ENCODE measurements around the gene CD200.
"Not testable (repeated sequence)": the region's sequence is repeated elsewhere in the genome, so short reads cannot be mapped to it uniquely, and the experiment has no call there.

The CD200 gene

DNA sequence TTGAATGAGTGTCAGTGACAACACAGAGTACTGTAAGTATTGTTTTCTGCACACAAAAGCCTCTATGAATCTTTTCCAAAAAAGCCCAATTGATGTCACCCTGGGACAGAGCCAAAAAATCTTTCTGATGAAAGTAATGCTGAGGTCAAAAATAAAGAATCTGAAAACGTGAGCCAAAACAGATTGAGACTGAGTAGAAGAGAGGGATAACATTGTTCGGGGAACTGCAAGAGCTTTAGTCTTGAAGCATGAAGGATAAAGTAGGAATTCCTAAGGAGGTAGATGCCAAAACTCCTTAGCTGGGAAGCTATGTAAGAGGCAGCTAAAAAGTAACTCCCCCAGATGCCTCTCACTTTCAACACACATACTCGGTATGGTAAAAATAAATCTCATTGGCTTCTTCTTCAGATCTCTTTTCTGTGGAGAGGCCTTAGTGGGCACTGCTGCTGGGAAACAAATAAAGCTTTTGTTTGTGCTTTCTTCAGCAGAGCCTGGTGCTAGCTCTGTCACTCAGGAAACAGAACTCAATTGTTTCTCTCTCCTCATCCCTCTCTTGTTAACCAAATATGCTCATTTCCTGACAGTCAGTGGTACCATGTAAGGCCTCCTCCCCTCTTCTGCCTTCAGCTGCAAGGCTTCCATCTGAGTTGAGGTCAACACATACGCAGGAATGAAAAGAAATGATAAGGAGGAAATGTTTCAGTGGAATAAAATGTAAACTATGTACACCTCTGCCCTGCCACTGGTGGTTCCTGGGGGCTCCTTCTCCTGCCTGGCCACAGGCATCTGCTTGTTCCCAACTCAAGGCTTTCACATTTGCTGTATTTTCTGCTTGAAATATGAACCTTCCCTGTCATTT, 58.1 kb downstream of the CD200 start:
- DNase-seq (ENCODE audit: low spot score), result peak; percentile 56

DNA sequence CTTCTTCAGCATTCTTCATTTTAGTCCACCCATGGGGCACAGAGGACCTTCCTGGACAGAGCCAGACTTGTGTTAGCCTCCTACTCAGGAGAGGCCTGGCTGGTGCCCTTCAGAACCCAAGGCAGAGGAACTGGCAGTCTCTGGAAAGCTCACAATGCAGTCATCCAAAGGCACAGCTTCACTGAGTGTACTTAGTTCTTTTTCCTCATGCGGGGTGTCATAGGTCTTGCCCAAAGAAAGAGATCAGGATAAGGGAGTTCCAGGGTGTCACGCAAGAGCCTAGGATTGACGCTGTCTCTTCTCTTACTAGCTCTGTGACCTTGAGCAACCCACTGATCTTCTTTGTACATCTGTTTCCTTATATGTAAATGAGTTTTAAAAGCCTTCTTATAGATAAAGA, 58.7 kb downstream of the CD200 start:
- DNase-seq (ENCODE audit: low spot score), result no peak

DNA sequence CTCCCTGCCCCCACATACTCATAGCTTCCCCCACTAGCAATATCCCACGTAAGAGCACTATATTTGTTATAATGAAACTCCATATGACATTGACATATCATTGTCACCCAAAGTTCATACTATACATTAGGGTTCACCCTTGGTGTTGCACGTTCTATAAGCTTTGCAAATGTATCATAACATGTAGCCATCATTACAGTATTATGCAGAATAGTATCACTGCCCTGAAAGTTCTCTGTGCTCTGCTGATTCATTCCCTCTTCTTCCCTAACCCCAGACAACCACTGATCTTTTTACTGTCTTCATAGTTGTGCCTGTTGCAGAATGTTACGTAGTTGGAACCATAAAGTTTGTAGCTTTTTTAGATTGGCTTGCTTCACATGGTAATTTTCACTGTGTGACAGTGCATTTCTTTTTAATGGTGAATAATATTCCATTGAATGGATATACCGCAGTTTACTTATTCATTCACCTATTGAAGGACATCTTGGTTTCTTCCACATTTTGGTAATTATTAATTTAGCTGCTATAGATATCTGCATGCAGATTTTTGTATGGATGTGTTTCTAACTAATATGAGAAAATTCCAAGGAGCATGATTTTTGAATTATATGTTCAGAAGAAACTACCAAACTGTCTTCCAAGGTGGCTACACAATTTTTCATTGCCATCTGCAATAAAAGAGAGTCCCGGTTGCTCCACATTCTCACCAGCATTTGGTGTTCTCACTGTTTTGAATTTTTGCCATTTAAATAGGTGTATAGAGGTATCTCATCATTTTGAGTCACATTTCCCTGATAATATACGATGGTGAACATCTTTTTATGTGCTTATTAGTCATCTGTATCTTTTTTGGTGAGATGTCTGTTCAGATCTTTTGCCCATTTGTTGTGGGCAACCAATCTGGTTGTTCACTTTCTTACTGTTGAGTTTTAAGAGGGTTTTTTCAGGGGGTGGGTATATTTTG, 59.7 kb downstream of the CD200 start:
- no peak for DNase-seq (ENCODE audit: low spot score)

DNA sequence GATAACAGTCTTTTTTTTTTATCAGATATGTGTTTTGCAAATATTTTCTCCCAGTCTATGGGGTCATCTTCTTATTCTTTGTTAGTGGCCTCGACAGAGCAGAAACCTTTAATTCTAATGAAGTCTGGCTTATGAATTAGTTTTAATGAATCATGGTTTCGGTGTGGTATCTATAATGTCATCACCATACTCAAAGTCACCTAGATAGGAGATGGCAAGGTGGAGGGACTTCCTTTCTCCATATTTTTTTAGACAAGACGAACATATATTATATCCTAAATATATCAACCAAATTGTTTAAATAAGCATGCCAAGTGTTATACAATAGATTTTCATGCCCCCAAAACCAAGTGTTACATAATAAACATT, 60.4 kb downstream of the CD200 start:
- no peak for DNase-seq (ENCODE audit: low spot score)

DNA sequence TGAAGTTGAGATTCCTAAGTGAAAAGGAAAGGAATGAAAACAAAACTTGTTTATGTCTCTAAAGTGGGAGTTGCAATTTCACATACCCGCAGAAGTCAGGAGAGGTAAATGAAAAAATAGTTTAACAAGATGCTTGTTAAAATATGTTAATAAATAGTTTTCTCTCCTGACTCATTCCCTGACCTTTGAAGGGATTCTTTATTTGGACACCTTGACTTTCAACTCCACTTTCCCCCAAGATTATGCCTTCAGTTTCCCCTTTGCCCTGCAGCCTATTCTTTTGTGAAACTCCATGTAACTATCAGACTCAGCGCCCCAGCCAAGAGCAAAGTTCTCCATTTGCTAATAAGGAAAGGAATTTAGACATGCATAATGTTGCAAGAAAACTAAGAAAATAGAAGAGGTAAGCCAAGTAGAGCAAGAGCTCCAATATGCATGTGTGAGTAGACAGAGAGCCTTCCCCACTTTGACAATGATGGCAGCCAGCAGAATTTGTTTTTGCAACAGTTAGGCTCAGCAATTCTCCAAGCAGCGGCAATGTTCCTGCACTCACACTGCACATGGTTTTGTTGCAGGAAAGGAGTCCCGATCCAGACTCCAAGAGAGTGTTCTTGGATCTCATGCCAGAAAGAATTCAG, 61.2 kb downstream of the CD200 start:
- no peak for DNase-seq (ENCODE audit: low spot score)

DNA sequence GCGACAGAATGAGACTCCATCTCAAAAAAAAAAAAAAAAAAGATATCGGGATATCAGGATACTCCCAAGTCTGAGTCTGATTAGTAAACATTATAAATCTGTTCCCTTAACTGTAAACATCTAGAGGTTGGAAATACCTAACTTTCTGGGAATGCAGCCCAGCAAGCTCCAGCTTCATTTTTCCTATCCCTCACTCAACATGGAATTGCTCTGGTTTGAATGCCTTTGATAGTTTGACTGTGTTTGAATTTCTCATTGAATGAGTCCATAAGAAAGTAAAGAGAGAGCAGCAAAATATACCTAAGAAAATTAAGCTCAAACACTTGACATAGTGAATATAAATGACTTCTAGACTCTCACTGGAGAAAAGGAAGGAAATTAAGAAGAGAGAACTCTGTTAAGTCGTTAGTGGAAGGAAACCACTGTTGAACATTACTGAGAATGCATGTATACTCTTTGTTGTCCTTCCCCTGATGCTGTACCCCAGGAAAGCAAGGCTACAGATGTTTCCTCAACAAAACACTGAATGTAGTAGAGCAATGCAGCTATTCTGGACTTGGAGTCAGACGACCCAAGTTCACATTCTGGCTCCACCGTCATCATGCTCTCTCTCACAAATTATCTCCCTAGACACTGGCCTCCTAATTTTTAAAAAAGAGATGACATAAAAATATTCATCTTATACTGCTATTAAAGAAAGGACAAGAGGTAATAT, 62.4 kb downstream of the CD200 start:
- DNase-seq (ENCODE audit: low spot score), result no peak

DNA sequence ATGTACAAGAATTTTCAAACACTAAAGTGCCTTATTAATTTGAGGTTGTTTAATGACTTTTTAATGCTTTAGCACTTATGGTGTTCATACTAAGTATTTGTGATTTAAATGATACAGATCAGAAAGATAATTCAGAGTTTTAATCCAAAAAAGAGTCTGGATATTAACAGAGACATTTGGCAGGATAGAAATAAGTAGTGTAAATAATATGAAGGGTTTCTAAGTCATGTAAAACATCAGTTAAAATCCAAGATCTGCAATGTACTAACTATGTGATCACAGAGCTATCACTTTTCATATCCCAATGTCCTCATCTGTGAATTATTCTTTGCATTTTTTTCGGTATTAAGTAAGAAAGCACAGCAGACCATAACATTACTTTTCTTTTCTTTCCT, 62.9 kb downstream of the CD200 start:
- no peak for DNase-seq (ENCODE audit: low spot score)

DNA sequence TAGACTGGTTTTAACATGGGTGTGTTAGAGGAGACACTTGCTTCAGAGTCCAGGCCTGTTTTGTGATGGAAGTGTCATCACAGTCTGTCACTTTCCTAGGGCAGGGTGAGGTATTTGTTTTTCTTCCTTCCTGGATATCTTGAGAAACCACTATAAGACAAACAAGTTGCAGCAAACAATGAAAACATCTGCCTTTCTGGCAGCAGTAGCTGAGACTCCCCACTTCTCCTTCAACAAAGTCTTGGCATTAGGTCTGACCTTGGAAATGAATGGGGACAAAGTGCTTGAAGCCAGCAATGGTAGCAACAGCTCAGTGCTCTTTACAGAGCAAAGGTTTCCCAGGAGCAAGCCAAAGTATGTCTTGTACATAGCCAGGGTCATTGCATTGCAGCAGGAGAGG, 64.6 kb downstream of the CD200 start:
- DNase-seq (ENCODE audit: low spot score), result no peak

DNA sequence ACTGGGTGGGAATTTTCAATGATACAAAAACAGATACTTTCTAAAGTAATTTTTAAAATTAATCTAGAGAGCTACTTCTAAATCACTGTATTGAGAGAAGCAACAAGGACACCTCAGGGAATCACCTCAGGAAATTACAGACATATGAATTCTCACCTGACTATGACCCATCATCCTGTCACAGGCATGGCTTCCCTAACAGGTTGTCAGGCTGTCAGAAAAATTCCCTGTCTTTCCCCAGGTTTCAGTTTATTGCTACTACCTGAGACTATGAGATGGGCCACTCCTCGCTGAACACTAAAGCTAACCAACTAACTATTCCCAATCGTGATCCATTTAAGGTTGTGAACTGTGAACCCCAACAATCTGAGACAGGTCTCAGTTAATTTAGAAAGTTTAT, 66.1 kb downstream of the CD200 start:
- no peak for DNase-seq (ENCODE audit: low spot score)

DNA sequence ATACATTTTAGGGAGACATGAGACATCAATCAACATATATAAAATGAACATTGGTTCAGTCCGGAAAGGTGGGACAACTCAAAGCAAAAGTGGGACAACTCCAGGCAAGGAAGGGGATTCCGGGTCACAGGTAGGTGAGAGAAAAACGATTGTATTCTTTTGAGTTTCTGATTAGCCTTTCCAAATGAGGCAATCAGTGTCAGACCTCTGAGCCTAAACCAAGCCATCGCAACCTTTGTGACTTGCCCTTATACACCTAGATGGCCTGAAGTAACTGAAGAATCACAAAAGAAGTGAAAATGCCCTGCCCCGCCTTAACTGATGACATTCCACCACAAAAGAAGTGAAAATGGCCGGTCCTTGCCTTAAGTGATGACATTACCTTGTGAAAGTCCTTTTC, 66.6 kb downstream of the CD200 start:
- DNase-seq (ENCODE audit: low spot score), result not testable (repeated sequence)

DNA sequence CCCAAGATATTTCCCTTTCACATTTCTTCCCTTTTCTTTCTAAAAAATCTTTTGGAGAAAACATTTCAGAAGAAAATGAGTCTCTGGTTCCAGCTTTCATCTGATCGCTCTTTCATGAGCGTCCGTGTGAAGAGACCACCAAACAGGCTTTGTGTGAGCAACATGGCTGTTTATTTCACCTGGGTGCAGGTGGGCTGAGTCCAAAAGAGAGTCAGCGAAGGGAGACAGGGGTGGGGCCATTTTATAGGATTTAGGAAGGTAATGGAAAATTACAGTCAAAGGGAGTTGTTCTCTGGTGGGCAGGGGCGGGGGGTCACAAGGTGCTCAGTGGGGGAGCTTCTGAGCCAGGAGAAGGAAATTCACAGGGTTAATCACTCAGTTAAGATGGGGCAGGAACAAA, 67.4 kb downstream of the CD200 start:
- not testable (repeated sequence) for DNase-seq (ENCODE audit: low spot score)

DNA sequence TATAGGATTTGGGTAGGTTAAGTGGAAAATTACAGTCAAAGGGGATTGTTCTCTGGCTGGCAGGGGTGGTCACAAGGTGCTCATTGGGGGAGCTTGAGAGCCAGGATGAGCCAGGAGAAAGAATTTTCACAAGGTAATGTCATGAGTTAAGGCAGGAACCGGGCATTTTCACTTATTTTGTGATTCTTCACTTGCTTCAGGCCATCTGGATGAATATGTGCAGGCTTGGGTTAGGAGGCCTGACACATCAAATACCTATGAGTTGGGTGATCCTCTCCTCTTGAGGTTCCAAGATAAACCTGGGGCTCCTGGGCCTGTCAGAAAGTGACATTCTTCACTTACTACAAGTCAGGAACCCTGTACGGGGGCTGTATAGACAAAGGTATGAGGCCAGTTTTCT, 68.7 kb downstream of the CD200 start:
- no peak for DNase-seq (ENCODE audit: low spot score)

DNA sequence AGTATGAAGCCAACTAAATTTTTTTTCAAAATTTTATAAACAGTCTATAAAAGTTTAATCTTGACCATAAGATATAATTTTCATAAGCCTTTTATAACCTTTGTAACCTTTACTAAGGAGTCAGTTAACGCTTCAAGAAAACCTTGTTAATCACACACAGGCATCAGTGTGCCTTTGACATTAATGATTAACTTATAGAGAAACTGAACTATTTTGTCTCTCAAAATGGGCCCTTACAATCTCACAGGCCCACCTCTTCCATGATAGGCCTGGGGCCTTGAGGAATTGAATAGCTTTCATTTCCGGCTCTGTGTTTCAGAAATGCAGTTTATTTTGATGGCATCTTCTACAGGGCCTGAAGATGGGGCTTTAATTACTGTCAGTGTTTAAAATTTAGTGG, 70.1 kb downstream of the CD200 start:
- peak; percentile 60 for DNase-seq (ENCODE audit: low spot score)

DNA sequence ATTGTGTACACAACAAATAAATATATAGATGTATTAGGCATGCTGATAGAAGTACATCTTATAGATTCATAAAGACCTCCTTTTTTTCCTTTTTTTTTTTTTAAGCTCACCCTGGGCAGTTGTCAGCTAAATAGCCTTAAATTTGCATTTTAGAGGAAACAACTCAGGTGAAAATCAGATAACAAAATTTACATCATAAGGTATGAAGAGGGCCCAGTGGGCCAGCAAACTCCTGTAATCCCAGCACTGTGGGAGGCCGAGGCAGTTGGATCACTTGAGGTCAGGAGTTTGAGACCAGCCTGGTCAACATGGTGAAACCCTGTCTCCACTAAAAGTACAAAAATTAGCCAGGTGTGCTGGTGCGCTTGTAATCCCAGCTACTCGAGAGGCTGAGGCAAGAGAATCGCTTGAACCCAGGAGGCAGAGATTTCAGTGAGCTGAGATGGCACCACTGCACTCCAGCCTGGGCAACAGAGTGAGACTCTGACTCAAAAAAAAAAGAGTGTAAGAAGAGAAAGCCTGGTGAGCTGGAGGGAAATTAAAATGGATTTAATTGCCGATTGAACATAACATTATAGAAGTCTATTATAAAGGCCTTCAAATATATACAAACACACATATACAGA, 72.1 kb downstream of the CD200 start:
- not testable (repeated sequence) for DNase-seq (ENCODE audit: low spot score)

DNA sequence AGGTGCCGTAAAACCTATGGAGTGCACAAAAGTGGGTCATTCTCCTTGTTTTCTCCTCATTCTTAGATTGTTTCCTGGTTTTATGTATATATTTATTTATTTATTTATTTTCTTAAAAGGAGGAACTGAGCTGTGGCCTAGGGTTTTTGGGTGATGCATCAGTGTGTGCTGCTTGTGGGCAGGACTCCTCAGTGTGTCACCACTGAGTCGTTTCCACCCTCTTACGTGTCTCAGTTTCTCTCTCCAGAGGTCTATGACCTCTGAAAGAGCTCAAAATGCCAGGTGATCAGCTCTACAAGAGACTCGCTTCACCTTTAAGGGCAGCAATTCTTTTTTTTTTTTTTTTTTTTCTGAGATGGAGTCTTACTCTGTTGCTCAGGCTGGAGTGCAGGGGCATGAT, 72.9 kb downstream of the CD200 start:
- DNase-seq (ENCODE audit: low spot score), result peak; percentile 55

DNA sequence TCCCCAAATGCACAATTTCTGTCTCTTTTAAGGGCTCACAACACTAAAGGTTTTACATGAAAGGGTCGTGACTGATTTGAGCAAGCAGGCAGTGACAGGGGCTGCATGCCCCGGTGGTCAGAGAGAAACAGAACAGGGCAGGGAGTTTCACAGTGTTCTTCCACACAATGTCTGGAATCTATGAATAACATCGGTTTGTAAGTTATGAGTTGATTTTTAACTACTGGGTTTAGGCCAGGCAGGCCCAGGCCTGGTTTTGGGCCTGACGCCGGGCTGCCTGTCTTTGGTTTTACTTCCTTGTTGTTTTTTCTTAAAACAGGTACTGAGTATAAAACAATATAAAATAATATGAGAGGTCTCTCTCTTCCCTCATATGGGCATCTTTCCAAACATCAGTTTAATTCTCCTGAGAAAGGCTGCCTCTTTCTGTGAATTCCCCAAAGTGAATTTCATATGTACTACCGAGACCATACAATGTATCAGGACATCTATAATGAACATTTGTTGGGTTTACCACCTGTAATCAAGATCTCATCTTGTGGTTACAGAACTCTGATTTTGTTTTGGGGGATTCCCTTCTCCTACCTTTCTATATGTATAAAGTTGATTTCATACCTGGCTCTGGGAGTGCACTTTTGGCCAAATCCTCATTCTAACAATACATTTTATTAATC, 74.4 kb downstream of the CD200 start:
- no peak for DNase-seq (ENCODE audit: low spot score)

DNA sequence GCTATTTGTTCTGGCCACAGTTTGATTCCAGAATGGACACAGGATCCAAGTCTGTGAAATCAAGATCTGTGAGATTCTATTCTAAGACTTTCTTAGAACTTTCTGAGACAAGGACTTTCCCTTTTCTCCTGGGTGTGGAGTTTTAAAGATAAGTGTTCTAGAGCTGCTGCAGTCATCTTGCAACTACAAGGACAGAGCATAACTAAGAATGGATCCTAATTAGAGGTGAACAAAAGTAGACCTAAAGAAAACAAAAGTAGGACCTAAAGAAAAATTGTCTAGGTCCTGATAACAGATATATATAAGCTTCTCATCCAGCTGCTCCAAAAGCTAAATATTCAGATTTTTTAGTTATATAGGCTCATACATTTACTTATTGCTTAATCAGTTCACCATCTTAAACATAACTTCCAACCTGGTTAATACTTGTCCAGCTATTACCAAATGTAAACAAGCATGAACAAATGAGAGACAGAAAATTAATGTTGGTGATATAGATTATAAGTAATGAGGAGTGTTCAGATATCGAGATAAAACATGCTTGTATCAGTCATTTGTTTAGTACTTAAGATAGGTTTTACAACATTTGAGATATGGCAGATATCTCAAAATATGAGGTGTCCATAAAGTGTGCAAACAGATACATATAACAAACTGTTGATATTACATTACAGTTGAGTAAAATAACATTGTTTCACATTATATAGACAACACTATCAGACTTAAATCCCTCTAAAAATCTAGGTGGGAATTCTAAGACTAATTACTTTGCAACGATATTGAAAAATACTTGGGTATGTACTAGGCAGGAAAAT, 75.1 kb downstream of the CD200 start:
- DNase-seq (ENCODE audit: low spot score), result no peak

DNA sequence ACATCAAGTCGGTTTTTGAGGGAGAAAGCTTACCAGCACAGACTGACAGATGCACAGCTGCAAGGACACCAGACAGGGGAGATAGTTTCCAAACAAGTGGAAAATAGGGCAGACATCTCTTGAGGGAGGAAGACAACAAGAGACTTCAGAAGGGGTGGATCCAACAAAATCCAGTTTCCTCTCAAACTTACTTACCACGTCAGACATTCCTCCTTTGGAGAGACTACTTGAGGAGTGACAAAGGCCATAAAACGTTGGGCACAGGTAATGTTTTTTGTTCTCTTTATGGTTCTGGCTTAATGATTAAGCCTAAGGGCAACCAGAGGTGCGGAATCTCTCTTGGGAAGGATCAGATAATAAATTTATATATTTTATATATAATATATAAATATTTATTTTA, 76.1 kb downstream of the CD200 start:
- DNase-seq (ENCODE audit: low spot score), result peak; percentile 87

DNA sequence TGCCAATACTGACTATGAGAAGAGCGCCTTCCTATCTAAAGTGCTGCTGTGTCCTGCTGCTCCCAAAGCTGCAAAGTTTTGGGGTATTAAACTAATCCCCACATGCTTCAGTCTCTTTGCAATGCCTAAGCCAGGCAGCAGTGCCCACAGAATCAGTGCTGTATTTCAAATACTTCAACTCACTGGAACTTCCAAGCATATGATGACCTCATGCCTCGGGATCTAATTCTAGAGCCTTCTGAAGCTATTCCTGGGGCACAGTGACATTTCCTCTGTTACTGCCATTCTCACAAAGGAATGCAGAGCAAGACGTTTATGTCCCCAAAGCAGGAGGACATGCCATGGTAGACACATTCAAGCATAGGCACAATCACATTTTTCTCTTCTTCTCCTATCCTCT, 78.5 kb downstream of the CD200 start:
- DNase-seq (ENCODE audit: low spot score), result no peak

All from LoVo (cell line).